Upper lobe of left lung (tissue), 6 donors: ENCODE data around the gene CLIP1. TPM values are rescaled to one million over a fixed set of nuclear protein-coding genes. Genes with fewer than 3 reads are reported as not detected.
"Not testable (repeated sequence)": the region's sequence is repeated elsewhere in the genome, so short reads cannot be mapped to it uniquely, and the experiment has no call there.

ENCODE experiments used
- ATAC-seq, 2 donors: fragments of 200-7000 bp; cut with Tn5 transposase; one replicate each; pipeline ENCODE4 v1.9.1; 2022; ENCODE audit warnings: mild to moderate bottlenecking in 2 of 2, moderate library complexity in 2 of 2; ENCODE audit not compliant: low FRiP score in 2 of 2
- DNase-seq, 2 donors: peaks; one replicate each; pipeline ENCODE4 v3.0.0-alpha.2; 2019 to 2020
- H3K27ac ChIP-seq, 4 donors: fragments of 200-600 bp; sonication (generic); one replicate each; pipeline ENCODE4 v1.5.1; 2016 to 2019
- H3K27me3 ChIP-seq, 4 donors: fragments of 200-600 bp; sonication (generic); one replicate each; pipeline ENCODE4 v1.5.1; 2017 to 2019
- H3K36me3 ChIP-seq, 4 donors: fragments of 200-600 bp; sonication (generic); one replicate each; pipeline ENCODE4 v1.5.1; 2016 to 2019
- H3K4me1 ChIP-seq, 4 donors: fragments of 200-600 bp; sonication (generic); one replicate each; pipeline ENCODE4 v1.5.1; 2018 to 2019
- H3K4me3 ChIP-seq, 4 donors: fragments of 200-600 bp; sonication (generic); one replicate each; pipeline ENCODE4 v1.5.1; 2017 to 2019; ENCODE audit warnings: mild to moderate bottlenecking in 2 of 4, moderate library complexity in 1 of 4
- H3K9me3 ChIP-seq, 4 donors: fragments of 200-600 bp; sonication (generic); one replicate each; pipeline ENCODE4 v1.5.1; 2018 to 2019
- EP300 ChIP-seq, 4 donors: sonication (generic); formaldehyde crosslinking; IDR thresholded peaks; one replicate each; pipeline ENCODE4 v1.5.1; 2017; ENCODE audit warnings: antibody characterized with exemption in 4 of 4, control low read depth in 2 of 4
- POLR2A ChIP-seq, 4 donors: fragments of 450-650 bp; IDR thresholded peaks; one replicate each; pipeline ENCODE4 v1.5.1; 2016 to 2017; ENCODE audit warnings: antibody characterized with exemption in 4 of 4, mild to moderate bottlenecking in 2 of 4
- POLR2AphosphoS5 ChIP-seq, 2 donors: sonication (generic); formaldehyde crosslinking; IDR thresholded peaks; one replicate each; pipeline ENCODE4 v1.5.1; 2017; ENCODE audit warnings: antibody characterized with exemption in 2 of 2
- WGBS, 2 donors: methylation state at CpG; one replicate each; pipeline ENCODE4 v1.1.5; 2017 to 2018; 5-methylcytosine and 5-hydroxymethylcytosine counted together
- total RNA-seq, 6 donors: library from RNA; depleted of rRNA in 4 of 6; stranded (reverse); fragments of >200 nt in 4 of 6; gene quantifications; one replicate each; pipeline versions ENCODE4 v1.1.0 to v1.2.1, GENCODE V29; 2016 to 2021
- TF ChIP-seq, protein P1 (sequence below), 6 experiments: fragments of 450-650 bp in 4 of 6; fragments of 200-600 bp in 2 of 6; sonication (generic) in 2 of 6; IDR thresholded peaks; one replicate each; pipeline ENCODE4 v1.5.1; 2016 to 2019; ENCODE audit warnings: antibody characterized with exemption in 6 of 6
- donor health status: DM: no; HTN: no; CAD: no; lungs with moderate emphysema.
- donor health status: DM: no; HTN: yes; CAD: no; lungs with severe emphysema.

The CLIP1 gene
- total RNA-seq, 6 donors from 2014 or later: 78.4 to 152 (median 104) TPM

DNA sequence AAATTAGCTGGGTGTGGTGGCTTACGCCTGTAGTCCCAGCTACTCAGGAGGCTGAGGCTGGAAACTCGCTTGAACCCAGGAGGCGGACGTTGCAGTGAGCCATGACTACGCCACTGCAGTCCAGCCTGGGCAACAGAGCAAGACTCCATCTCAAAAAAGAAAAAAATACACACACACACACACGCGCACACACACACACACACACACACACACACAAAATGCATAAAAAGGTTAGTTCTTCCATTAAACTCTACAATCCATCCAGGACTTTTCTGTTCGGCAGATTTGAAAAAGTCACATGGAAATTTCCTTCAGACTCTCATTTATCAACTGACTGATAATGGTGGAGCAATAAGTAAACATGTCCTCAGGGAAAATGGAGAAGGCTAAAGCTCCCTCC lies 147.0 kb downstream of the CLIP1 start:
- no peaks in the 10 kb centered on the region for H3K9me3 ChIP-seq
- H3K4me1 ChIP-seq: no peaks in the 10 kb centered on the region
- H3K36me3 ChIP-seq: peaks cover 22 to 89% (median 34%) of the 10 kb centered on the region in 4 donors
- ATAC-seq: no peak
- H3K4me3 ChIP-seq: no peak overlapping the region
- WGBS, 2 donors: 85 to 88% methylated on average over 8 of the region's 8 CpGs
- no peak overlapping the region for H3K27ac ChIP-seq
- no peak for TF ChIP-seq POLR2AphosphoS5 (IDR thresholded peaks at IDR 0.05)
- TF ChIP-seq POLR2A (IDR thresholded peaks at IDR 0.05): no peak
- TF ChIP-seq, protein P1, sequence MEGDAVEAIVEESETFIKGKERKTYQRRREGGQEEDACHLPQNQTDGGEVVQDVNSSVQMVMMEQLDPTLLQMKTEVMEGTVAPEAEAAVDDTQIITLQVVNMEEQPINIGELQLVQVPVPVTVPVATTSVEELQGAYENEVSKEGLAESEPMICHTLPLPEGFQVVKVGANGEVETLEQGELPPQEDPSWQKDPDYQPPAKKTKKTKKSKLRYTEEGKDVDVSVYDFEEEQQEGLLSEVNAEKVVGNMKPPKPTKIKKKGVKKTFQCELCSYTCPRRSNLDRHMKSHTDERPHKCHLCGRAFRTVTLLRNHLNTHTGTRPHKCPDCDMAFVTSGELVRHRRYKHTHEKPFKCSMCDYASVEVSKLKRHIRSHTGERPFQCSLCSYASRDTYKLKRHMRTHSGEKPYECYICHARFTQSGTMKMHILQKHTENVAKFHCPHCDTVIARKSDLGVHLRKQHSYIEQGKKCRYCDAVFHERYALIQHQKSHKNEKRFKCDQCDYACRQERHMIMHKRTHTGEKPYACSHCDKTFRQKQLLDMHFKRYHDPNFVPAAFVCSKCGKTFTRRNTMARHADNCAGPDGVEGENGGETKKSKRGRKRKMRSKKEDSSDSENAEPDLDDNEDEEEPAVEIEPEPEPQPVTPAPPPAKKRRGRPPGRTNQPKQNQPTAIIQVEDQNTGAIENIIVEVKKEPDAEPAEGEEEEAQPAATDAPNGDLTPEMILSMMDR (IDR thresholded peaks at IDR 0.05): no peak
- no peak for TF ChIP-seq EP300 (IDR thresholded peaks at IDR 0.05)
- no peaks in the 10 kb centered on the region for H3K27me3 ChIP-seq
- DNase-seq: no peak

DNA sequence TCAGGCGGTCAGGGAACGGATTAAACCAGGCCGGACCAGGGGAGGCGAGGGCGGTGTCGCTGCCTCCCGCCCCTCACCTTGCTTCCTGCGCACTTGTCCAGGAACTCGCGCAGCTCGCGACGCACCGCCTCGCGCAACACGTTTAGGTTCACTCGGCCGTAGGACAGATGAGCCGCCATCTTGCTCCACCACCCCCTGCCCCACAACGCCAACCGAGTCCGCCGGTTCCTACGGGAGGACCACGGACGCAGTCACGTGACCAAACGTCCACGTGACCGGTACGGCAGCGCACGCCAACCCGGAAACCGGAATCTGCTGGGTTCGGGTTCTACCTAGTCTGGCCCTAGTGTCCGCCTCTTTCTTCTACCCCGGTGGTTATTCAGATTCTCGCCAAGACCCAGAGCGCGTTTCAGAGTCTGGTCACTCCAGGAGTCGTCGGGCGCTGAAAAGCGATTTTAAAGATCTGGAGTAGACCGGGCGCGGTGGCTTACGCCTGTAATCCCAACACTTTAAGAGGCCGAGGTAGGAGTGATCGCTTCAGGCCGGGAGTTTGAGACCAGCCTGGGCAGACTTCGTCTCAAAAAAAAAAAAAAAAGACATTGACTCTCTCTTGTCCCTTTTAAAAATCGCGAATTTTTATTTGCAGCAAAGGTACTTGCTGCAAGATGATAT lies 156.1 kb downstream of the CLIP1 start, which contains the start of gene VPS33A:
Gene VPS33A (minus strand): TSS at position 265 of the 672 bp plus-strand sequence. CDS start 86 bp downstream, at position 179.
- TF ChIP-seq EP300 (IDR thresholded peaks at IDR 0.05): peak in 1 of 4 donors; percentile 87
- TF ChIP-seq POLR2A (IDR thresholded peaks at IDR 0.05): peak in 3 of 4 donors; percentile 31 to 81 (median 52)
- peak; percentile 98 to 99 for TF ChIP-seq POLR2AphosphoS5 (IDR thresholded peaks at IDR 0.05)
- TF ChIP-seq, protein P1 (IDR thresholded peaks at IDR 0.05): no peak
- DNase-seq: peak; percentile 96 to 98
- Histone ChIP-seq H3K27me3 (no peaks in the 10 kb centered on the region), H3K36me3 (peaks cover 7 to 32% (median 21%) of the 10 kb centered on the region in 4 donors), H3K27ac (peak within 1 kb of the TSS; percentile 85 to 95 (median 92)), H3K9me3 (no peaks in the 10 kb centered on the region), H3K4me3 (peak within 1 kb of the TSS; percentile 80 to 98 (median 90)), H3K4me1 (peaks cover 8 to 19% (median 14%) of the 10 kb centered on the region in 4 donors)
- 0 to 1% methylated on average over 17 to 55 of the region's 56 CpGs for WGBS, 2 donors
- peak; percentile 97 to 98 for ATAC-seq

DNA sequence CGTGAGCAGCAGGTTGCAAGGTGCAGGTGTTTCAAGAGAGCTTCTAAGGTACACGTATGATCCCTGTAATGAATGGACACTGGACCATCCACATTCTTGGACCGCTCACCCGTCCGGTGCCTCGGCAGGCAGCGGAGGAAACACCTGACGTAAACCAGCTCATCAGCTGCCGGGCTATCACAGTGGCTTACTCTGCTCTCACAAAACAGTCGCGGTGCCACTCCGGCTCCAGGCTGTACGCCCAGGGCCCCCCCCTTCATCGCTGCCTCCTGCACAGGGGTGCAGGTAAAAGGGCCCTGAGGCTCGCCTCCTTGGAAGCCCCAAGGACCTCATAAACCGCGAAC lies 156.6 kb downstream of the CLIP1 start:
- peaks cover 11 to 32% (median 23%) of the 10 kb centered on the region in 4 donors for H3K36me3 ChIP-seq
- ATAC-seq: peak; percentile 54 to 73
- H3K4me1 ChIP-seq: peaks cover 8 to 19% (median 14%) of the 10 kb centered on the region in 4 donors
- peak overlapping the region; percentile 85 to 95 (median 92) for H3K27ac ChIP-seq
- H3K4me3 ChIP-seq: peak overlapping the region; percentile 80 to 98 (median 90)
- no peaks in the 10 kb centered on the region for H3K27me3 ChIP-seq
- TF ChIP-seq POLR2A (IDR thresholded peaks at IDR 0.05): no peak
- TF ChIP-seq POLR2AphosphoS5 (IDR thresholded peaks at IDR 0.05): no peak
- TF ChIP-seq EP300 (IDR thresholded peaks at IDR 0.05): no peak
- TF ChIP-seq, protein P1 (IDR thresholded peaks at IDR 0.05): no peak
- no peaks in the 10 kb centered on the region for H3K9me3 ChIP-seq
- WGBS, 2 donors: 0 to 2% methylated on average over 7 to 15 of the region's 17 CpGs
- peak in 1 of 2 donors; percentile 46 for DNase-seq

DNA sequence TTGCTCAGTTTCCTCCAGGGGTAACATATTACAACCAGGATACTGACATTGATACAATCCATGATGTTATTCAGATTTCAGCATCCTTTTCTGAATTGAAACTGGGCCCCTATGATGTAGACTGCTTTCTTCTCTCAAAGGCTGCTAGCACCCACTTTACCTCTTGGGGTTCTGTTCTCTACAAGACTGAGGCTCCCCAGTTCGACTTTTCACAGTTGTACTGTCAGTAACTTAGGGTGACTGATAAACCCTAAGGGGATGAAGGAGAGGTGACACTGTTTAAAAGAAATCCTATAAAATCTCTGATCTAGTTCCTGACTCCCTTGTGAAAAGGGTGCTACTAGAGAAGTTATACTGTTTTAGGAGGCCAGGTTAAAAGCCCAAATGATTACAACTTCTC lies 157.0 kb downstream of the CLIP1 start:
- H3K4me3 ChIP-seq: peak overlapping the region; percentile 80 to 98 (median 90)
- WGBS, 2 donors: 0 to 36% methylated on average over 1 of the region's 1 CpG
- peaks cover 15 to 33% (median 25%) of the 10 kb centered on the region in 4 donors for H3K36me3 ChIP-seq
- no peaks in the 10 kb centered on the region for H3K9me3 ChIP-seq
- no peaks in the 10 kb centered on the region for H3K27me3 ChIP-seq
- TF ChIP-seq POLR2AphosphoS5 (IDR thresholded peaks at IDR 0.05): no peak
- TF ChIP-seq EP300 (IDR thresholded peaks at IDR 0.05): no peak
- no peak for TF ChIP-seq POLR2A (IDR thresholded peaks at IDR 0.05)
- TF ChIP-seq, protein P1 (IDR thresholded peaks at IDR 0.05): no peak
- DNase-seq: no peak
- no peak for ATAC-seq
- peaks cover 8 to 19% (median 14%) of the 10 kb centered on the region in 4 donors for H3K4me1 ChIP-seq
- H3K27ac ChIP-seq: peak overlapping the region; percentile 85 to 95 (median 92)

DNA sequence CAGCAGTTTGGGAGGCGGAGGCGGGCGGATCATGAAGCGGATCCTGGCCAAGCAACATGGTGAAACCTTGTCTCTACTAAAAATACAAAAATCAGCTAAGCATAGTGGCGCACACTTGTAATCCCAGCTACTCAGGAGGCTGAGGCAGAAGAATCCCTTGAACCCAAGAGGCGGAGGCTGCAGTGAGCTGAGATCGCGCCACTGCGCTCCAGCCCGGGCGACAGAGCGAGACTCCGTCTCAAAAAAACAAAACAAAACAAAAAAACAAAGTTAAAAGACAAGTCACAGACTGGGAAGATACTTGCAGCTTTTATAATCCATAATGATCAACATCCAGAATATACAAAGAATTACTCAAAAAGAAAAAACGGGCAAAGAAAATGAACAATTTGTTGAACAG lies 161.7 kb downstream of the CLIP1 start:
- H3K27me3 ChIP-seq, H3K4me1 ChIP-seq, H3K4me3 ChIP-seq, H3K27ac ChIP-seq, H3K9me3 ChIP-seq, ATAC-seq: not testable (repeated sequence)
- 89% methylated on average over 14 of the region's 14 CpGs for WGBS, 2 donors
- DNase-seq: peak in 1 of 2 donors; percentile 56
- H3K36me3 ChIP-seq: peaks cover 18 to 79% (median 52%) of the 10 kb centered on the region in 4 donors

DNA sequence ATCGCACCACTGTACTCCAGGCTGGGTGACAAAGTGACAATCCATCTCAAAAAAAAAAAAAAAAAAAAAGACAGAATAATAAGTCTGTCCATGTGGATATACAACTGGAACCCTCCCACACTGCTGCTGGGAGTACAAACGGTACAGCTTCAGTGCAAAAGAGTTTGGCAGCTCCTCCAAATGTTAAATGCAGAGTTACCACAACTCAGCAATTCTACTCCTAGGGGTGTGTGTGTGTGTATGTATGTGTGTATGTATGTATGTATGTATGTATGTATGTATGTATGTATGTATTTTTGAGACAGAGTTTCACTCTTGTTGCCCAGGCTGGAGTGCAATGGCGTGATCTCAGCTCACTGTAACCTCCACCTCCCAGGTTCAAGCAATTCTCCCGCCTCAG lies 163.5 kb downstream of the CLIP1 start:
- H3K36me3 ChIP-seq: peaks cover 18 to 85% (median 55%) of the 10 kb centered on the region in 4 donors
- H3K27ac ChIP-seq, DNase-seq, H3K27me3 ChIP-seq, ATAC-seq, H3K4me1 ChIP-seq, H3K4me3 ChIP-seq, H3K9me3 ChIP-seq: not testable (repeated sequence)
- WGBS, 2 donors: 95 to 98% methylated on average over 4 of the region's 4 CpGs

DNA sequence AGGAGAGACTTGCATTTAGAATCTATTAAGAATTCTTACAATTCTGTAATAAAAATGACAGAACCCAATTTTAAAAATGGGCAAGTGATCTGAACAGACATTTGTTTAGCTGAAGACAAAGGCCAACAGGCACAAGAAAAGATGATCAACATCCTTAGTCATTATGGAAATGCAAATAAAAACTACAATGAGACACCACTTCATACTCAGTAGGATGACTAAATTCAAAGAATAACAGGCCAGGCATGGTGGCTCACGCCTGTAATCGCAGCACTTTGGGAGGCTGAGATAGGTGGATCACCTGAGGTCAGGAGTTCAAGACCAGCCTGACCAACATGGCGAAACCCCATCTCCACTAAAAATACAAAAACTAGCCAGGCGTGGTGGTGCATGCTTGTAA lies 164.0 kb downstream of the CLIP1 start:
- ATAC-seq, H3K4me3 ChIP-seq, DNase-seq, H3K9me3 ChIP-seq, H3K27ac ChIP-seq, H3K4me1 ChIP-seq, H3K27me3 ChIP-seq: not testable (repeated sequence)
- H3K36me3 ChIP-seq: peaks cover 18 to 81% (median 53%) of the 10 kb centered on the region in 4 donors
- WGBS, 2 donors: 88 to 93% methylated on average over 3 to 4 of the region's 4 CpGs
